Ureter (tissue), 1 donor: Measurements from ENCODE around the gene SPRYD3. TPM values are rescaled to one million over a fixed set of nuclear protein-coding genes. Genes with fewer than 3 reads are reported as not detected.

ENCODE experiments used
- DNase-seq: peaks from one replicate; pipeline ENCODE4 v3.0.0-alpha.2; 2020; ENCODE audit warnings: low spot score
- total RNA-seq: library from RNA; stranded (reverse); gene quantifications from one replicate; pipeline ENCODE4 v1.2.4, GENCODE V29; 2023
- donor health status: DM: yes; HTN: yes; CAD: no.

The SPRYD3 gene
- total RNA-seq, 1 donor from 2014 or later: 66.6 TPM

DNA sequence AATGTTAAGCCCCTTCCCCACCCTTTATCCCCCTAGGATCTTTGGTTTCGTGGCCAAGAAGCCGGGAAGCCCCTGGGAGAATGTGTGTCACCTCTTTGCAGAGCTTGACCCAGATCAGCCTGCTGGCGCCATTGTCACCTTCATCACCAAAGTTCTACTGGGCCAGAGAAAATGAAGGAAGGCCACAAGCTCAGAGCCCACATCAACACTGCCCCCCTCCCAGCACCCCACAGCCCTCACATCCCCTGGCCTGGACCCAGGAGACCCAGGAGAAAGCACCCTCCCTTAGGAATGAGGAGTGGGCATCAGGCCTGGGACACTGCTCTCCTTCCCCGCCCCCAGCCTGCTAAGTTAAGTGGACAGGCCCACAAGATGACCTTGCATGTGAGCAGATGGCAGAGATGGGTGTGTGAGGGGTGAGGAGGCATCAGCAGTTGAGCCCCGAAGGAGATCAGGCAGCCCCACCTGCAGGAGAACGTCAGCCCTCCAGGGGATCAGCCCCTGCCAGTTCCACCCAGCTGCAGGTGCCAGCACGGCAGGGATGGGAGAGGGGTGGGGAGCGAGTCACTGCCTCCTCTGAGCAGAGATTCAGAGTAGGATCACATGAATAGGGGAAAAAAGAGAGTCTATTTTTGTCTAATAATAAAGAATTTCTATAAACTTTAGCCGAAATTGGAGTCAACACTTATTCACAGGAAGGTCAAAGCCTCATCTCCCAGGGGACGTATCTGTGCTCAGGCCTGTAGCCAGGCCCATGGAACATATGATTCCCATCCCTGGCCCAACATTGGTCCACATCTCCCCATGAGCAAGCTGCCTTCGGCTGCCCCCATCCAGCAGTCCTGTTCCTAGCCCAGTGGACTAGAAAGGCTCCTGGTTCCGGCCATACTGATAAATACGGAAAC, 15.2 kb downstream of the SPRYD3 start:
- DNase-seq: peak; percentile 66

DNA sequence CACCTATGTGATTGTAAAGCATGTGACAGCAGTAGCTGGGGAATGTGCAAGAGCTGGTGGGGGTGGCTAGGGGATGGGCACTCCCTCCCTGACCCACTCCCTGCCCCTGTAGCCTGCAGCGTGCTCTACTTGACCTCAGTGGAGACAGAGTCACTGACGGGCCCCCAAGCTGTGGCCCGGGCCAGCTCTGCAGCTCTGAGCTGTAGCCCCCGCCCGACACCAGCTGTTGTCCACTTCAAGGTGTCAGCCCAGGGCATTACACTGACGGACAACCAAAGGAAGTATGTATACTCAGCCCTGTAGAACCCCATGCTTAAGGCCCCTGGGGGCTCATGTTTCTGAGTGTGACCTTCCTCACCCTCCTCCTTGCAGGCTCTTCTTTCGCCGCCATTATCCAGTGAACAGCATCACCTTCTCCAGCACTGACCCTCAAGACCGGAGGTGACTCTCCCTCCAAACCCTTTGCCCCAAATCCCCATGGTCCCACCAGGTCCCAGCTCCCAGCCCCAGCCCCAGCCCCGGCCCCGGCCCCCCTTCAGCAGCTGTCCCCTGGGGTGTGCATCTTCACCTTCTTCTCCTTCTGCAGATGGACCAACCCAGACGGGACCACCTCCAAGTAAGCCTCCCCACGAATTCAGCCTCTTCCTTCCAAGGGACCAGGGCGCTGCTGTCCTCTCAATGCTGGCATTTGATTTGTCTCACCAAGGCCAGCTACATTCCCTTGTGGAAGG, 16.0 kb downstream of the SPRYD3 start:
- no peak for DNase-seq

DNA sequence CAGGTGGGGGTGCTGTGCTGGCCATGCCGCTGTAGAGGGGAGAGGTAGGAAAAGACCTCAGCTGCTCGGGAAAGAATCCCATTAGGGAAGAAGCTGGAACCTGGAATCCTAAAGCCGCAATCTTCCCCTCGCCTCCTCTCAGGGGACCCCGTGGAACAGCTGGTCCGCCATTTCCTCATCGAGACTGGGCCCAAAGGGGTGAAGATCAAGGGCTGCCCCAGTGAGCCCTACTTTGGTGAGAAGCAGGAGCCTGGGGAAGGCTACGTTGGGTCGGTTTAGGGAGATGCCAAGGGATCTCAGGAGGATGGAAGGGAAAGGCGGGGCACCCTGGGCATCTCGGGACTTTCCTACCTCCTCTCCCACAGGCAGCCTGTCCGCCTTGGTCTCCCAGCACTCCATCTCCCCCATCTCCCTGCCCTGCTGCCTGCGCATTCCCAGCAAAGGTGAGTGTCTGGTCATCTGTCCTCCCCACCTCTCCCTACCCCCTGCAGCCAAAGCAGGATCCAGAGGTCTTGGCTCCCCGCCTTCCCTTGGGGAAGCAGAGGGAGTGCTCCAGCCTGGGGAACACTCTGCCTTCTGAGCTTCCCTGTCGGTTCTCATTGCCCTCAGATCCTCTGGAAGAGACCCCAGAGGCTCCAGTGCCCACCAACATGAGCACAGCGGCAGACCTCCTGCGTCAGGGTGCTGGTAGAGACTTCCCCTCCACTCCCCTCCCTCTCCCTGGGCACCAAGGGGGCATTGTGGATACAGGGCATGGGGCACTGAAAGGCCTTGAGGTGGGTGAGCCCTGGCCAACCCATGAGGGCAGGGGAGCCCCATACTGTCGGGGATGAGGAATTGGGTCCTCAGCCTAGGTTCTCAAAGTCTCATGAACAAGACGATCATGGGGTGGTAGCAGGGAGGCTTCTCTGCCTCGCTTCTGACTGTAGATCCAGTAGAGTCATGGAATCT, 16.9 kb downstream of the SPRYD3 start:
- DNase-seq: no peak

DNA sequence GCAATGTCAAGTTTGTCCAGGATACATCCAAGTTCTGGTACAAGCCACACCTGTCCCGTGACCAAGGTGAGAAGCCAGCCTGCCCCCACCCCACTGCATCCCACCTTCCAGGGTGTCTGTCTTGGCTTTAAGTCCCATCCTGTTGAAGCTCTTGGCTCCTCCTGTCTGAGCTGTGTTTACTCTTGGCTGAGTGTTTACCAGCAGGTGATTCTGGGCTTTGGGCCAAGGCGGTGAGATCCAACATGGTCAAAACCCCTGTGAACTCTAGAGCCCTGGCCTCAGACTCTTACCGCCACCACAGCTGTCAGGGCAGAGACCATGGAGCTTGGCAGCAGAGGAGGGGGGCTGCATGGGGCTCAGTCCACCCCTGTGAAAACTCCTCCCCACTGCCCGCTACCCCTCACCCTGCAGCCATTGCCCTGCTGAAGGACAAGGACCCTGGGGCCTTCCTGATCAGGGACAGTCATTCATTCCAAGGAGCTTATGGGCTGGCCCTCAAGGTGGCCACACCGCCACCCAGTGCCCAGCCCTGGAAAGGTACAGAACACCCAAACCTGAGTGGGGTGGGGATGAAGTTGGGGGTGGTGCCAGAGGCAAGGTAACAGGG, 17.7 kb downstream of the SPRYD3 start:
- DNase-seq: peak; percentile 61

DNA sequence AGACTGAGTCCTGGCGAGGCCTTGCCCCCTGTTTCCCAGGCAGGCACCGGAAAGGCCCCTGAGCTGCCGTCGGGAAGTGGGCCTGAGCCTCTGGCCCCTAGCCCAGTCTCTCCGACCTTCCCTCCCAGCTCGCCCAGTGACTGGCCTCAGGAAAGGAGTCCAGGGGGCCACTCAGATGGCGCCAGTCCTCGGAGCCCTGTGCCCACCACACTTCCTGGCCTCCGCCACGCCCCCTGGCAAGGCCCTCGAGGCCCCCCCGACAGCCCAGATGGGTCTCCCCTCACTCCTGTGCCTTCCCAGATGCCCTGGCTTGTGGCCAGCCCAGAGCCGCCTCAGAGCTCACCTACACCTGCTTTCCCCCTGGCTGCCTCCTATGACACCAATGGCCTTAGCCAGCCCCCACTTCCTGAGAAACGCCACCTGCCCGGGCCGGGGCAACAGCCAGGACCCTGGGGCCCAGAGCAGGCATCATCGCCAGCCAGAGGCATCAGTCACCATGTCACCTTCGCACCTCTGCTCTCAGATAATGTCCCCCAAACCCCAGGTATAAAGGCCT, 18.4 kb downstream of the SPRYD3 start:
- DNase-seq: no peak

DNA sequence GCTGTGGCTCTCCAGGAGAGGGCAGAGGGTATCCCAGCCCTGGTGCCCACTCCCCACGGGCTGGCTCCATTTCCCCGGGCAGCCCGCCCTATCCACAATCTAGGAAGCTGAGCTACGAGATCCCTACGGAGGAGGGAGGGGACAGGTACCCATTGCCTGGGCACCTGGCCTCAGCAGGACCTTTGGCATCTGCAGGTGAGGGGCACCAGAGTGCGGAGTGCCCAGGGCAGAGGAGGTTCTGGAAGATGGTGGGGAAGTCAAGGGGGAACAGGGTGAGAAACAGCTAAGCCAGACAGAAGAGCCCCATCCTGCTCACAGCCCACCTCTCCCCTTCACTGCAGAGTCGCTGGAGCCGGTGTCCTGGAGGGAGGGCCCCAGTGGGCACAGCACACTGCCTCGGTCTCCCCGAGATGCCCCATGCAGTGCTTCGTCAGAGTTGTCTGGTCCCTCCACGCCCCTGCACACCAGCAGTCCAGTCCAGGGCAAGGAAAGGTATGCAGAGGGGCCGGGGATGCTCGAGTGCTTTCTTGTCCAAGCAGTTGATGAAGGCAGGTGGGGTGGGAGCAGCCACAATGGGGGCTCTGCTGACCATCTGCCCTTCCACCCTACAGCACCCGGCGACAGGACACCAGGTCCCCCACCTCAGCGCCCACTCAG, 19.0 kb downstream of the SPRYD3 start:
- peak; percentile 49 for DNase-seq

DNA sequence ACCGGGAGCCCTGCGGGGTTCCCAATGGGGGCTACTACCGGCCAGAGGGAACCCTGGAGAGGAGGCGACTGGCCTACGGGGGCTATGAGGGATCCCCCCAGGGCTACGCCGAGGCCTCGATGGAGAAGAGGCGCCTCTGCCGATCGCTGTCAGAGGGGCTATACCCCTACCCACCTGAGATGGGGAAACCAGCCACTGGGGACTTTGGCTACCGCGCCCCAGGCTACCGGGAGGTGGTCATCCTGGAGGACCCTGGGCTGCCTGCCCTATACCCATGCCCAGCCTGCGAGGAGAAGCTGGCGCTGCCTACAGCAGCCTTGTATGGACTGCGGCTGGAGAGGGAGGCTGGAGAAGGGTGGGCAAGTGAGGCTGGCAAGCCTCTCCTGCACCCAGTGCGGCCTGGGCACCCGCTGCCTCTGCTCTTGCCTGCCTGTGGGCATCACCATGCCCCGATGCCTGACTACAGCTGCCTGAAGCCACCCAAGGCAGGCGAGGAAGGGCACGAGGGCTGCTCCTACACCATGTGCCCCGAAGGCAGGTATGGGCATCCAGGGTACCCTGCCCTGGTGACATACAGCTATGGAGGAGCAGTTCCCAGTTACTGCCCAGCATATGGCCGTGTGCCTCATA, 19.6 kb downstream of the SPRYD3 start:
- peak; percentile 41 for DNase-seq

DNA sequence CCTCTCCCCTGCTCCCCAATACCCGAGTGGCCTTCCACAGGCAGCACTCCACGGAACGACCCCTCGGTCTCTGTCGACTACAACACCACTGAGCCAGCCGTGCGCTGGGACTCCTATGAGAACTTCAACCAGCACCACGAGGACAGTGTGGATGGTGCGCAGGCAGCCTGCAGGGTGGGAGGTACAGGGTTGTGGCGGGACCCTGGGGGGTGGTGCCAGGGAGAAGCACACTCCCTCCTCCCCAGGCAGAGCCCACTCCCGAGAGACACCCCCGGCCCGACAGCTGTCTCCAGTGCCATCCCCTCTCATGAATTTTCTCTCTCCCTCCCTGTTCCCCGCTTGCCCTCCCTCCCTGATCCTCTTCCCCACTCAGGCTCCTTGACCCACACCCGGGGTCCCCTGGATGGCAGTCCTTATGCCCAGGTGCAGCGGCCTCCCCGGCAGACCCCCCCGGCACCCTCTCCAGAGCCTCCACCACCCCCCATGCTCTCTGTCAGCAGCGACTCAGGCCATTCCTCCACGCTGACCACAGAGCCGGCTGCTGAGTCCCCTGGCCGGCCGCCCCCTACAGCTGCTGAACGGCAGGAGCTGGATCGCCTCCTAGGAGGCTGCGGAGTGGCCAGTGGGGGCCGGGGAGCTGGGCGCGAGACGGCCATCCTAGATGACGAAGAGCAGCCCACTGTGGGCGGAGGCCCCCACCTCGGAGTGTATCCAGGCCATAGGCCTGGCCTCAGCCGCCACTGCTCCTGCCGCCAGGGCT, 20.3 kb downstream of the SPRYD3 start:
- DNase-seq: peak; percentile 44

DNA sequence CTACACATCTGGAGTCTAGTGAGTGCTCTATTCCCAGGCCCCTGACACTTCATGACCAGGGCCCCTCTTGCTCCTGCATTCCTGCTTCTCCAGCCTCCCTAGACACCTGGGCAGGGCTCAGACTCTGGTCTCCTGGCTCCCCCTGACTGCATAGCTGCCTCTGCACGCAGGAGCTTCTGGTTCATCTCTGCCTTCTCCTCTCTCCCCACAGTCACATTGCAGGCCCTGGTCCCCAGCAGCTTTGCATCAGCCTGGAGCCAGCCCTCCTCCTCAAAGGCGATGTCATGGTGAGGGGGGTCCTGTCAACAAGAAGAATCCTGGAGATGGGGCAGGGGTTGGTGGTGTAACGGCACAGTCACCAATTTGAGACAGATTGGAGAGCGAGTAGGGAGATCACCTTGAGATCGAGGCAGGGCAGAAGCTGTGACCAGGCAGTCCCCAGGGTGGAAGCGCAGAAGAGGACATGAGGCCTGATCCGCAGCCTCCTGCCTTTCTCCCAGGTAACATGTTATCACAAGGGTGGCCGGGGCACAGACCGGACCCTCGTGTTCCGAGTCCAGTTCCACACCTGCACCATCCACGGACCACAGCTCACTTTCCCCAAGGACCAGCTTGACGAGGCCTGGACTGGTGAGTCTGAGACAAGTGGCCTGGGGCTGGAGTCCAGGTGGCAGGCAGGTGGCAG, 21.2 kb downstream of the SPRYD3 start:
- DNase-seq: no peak

DNA sequence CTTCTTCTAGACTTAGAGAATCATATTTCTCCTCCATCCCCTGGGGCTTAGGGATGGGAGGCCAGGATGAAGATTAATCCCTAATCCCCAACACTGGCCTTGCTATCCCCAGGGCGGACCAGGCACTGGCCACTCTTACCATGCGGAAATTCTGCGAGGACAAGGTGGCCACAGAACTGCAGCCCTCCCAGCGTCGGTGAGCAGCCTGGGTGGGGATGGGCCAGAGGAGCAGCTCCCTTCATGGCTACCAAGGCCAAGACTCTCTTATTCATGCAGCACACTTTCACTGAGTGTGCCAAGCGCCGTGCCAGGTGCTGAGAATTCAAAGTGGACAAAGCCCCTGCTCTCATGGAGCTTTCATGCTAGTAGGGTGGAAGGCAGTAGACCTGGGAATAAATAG, 22.3 kb downstream of the SPRYD3 start:
- no peak for DNase-seq

DNA sequence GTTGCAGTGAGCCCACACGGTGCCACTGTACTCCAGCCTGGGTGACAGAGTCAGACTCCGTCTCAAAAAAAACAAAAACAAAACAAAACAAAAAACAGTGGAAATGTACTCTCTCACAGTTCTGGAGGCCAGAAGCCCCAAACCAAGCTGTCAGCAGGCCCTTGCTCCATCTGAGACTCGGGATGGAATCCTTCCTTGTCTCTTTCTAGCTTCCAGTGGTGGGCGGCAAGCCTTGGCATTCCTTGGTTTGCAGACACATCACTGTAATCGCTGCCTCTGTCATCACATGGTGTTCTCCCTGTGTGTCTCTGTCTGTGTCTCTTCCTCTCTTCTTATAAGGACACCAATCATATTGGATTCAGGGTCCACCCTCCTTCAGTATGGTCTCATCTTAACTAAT, 22.9 kb downstream of the SPRYD3 start:
- no peak for DNase-seq

DNA sequence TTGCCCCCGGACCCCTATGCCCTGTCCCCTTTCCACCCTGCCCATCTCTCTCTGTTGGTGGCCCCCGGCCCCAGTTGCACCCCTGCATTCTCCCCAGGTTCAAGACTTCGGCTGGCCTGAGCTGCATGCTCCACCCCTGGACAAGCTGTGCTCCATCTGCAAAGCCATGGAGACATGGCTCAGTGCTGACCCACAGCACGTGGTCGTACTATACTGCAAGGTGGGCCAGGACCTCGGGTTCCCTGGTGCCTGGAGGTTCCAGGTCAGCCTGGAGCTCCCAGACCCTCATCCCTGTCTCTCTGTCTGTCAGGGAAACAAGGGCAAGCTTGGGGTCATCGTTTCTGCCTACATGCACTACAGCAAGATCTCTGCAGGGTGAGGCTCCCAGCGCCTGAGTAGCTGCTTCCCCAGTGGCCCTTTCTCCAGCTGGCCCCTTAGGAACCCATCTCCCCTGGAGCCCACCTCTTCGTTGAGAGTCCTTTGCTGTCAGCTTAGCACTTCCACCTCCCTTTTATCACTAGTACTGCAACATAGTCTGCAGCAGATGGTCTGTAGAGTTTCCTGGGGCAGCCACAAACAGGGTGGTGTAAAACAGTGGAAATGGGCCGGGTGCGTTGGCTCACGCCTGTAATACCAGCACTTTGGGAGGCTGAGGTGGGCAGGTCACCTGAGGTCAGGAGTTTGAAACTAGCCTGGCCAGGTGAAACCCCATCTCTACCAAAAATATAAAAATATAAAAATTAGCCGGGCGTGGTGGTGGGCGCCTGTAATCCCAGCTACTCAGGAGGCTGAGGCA, 23.5 kb downstream of the SPRYD3 start:
- no peak for DNase-seq

DNA sequence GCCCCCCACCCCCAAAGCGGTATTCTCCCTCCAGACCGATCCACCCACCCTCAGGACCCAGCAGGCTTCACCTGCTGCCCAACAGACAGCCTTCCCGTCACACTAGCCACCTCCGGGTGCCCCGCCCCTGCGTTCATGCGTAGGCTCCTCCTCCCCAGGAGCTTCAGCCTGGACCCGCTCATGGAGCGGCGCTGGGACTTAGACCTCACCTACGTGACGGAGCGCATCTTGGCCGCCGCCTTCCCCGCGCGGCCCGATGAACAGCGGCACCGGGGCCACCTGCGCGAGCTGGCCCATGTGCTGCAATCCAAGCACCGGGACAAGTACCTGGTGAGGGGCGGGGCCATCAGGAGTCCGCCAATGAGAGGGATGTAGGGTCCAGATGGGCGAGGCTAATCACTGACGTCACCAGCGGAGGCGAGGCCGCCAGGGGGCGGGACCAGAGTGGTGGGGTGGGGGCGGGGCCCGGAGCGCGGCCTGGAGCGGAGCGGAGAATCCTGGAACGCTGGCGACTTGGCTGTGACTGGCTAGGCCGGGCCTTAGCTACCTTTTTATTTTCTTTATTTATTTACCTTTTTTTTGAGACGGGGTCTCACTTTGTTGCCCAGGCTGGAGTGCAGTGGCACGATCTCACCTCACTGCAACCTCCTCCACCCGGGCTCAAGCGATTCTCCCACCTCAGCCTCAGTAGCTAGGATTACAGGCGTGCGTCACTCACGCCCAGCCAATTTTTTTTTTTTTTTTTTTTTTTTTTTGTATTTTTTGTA, 24.9 kb downstream of the SPRYD3 start:
- peak; percentile 97 for DNase-seq

DNA sequence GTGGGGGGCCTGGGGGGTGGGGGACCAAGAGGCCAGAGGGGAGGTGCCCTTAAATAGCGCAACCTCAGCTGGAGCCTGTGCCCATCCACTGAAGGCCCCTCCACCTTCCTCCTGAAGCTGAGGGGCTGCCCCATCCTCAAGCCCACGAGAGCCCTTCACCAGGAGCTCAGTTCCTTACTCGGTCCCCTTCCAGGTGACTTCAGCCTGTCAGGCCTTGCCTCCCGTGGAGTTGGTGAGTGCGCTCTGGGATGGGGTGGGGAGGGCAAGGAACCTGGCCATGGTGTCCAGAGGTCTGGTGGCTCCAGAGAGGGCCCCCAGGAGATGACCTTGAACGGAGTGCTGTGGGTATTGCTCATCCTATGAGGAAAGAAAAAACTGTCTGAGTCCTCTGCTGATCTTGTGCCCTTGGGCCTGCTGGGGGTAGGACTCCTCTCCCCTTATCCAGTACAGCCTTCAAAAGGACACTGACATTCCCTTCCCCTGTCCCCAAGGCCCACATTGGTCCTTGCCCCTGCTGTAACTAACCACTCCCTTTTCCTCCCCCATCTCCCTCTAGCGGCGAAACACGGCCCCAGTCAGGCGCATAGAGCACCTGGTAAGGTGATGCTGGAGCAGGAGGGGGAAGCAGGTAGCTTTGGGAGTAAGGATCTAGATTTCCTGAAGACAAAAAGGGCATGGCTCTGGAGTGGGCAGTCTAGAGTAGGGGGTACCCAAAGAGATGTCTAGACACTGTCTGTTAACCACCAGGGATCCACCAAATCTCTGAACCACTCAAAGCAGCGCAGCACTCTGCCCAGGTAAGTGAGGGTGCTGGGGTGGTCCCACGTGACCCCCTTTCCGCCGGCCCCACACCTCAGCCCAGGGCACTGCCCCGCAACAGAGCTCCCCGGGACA, 25.7 kb downstream of the SPRYD3 start:
- DNase-seq: peak; percentile 90

DNA sequence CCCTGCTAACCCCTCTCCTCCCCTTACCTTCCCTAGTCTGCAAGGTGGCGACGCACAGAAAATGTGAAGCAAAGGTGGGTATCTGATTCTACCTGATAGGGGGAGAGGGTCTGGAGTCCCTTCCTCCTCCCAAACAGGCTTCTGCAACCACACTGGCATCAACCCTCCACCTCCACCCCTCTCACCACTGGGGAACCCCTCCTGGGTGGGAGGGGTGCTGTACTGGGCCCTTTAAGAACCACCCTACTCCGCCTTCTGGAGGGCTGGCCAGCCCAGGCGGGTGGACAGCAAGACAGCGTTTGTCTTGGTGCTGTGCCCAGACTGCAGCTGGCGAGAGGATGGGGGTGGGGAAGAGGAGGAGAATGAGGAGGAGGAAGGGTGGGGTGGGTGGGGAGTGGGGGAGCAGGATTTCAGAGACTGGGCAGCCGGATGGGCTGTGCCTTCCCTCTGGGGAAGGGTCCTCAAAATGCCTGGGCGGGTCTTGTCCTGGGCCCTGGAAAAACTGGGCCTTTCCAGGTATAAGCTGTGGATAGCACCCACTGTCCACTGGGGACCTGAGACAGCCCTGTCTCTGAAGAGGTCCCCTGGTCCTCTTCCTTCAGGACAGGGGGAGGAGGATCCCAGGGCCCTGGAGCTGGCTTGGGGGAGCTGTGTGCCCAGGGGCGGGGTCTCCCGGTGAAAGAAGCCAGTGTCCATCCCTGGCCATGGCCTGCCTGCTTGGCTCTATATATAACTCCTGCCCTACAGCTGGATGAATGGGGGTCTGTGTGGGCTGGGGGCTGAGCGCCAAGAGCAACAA, 26.6 kb downstream of the SPRYD3 start:
- peak; percentile 94 for DNase-seq
